ENCODE data around the gene SPAAR. TPM values are rescaled to one million over a fixed set of nuclear protein-coding genes. Genes with fewer than 3 reads are reported as not detected.

SPAAR gene
- total RNA-seq, 1 experiment from 2014 or later = not detected

GRCh38 chr9:35929453-35929718 lies 20.1 kb downstream of the SPAAR start:
- no peaks in the 10 kb centered on the region for H3K36me3 ChIP-seq (ENCODE audit: control insufficient read depth in 1 of 2, insufficient read depth in 2 of 2, low read length in 2 of 2)
- H3K9ac ChIP-seq (ENCODE audit: low read length) = no peak overlapping the region
- TF ChIP-seq ZNF274 (IDR thresholded peaks at IDR 0.05; ENCODE audit: low read depth, low read length) = no peak
- no peak for TF ChIP-seq EGR1 (IDR thresholded peaks at IDR 0.05; ENCODE audit: low read depth)
- TF ChIP-seq, protein P1, sequence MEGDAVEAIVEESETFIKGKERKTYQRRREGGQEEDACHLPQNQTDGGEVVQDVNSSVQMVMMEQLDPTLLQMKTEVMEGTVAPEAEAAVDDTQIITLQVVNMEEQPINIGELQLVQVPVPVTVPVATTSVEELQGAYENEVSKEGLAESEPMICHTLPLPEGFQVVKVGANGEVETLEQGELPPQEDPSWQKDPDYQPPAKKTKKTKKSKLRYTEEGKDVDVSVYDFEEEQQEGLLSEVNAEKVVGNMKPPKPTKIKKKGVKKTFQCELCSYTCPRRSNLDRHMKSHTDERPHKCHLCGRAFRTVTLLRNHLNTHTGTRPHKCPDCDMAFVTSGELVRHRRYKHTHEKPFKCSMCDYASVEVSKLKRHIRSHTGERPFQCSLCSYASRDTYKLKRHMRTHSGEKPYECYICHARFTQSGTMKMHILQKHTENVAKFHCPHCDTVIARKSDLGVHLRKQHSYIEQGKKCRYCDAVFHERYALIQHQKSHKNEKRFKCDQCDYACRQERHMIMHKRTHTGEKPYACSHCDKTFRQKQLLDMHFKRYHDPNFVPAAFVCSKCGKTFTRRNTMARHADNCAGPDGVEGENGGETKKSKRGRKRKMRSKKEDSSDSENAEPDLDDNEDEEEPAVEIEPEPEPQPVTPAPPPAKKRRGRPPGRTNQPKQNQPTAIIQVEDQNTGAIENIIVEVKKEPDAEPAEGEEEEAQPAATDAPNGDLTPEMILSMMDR (IDR thresholded peaks at IDR 0.05 in 2 of 3, conservative IDR thresholded peaks at IDR 0.05 in 1 of 3; ENCODE audit: borderline replicate concordance in 1 of 3, insufficient read depth in 1 of 3, low read depth in 2 of 3, low read length in 2 of 3) = no peak
- TF ChIP-seq, protein P2, sequence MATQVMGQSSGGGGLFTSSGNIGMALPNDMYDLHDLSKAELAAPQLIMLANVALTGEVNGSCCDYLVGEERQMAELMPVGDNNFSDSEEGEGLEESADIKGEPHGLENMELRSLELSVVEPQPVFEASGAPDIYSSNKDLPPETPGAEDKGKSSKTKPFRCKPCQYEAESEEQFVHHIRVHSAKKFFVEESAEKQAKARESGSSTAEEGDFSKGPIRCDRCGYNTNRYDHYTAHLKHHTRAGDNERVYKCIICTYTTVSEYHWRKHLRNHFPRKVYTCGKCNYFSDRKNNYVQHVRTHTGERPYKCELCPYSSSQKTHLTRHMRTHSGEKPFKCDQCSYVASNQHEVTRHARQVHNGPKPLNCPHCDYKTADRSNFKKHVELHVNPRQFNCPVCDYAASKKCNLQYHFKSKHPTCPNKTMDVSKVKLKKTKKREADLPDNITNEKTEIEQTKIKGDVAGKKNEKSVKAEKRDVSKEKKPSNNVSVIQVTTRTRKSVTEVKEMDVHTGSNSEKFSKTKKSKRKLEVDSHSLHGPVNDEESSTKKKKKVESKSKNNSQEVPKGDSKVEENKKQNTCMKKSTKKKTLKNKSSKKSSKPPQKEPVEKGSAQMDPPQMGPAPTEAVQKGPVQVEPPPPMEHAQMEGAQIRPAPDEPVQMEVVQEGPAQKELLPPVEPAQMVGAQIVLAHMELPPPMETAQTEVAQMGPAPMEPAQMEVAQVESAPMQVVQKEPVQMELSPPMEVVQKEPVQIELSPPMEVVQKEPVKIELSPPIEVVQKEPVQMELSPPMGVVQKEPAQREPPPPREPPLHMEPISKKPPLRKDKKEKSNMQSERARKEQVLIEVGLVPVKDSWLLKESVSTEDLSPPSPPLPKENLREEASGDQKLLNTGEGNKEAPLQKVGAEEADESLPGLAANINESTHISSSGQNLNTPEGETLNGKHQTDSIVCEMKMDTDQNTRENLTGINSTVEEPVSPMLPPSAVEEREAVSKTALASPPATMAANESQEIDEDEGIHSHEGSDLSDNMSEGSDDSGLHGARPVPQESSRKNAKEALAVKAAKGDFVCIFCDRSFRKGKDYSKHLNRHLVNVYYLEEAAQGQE (IDR thresholded peaks at IDR 0.05; ENCODE audit: low read depth) = no peak
- no peak for TF ChIP-seq ZBTB33 (IDR thresholded peaks at IDR 0.05; ENCODE audit: extremely low read depth, insufficient replicate concordance, low read length)
- no peak for TF ChIP-seq SP1 (IDR thresholded peaks at IDR 0.05; ENCODE audit: low read depth)
- no peak for TF ChIP-seq EZH2 (IDR thresholded peaks at IDR 0.05)
- TF ChIP-seq, protein P3, sequence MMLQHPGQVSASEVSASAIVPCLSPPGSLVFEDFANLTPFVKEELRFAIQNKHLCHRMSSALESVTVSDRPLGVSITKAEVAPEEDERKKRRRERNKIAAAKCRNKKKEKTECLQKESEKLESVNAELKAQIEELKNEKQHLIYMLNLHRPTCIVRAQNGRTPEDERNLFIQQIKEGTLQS (IDR thresholded peaks at IDR 0.05) = no peak
- TF ChIP-seq SIN3A (IDR thresholded peaks at IDR 0.05; ENCODE audit: low read depth) = no peak
- TF ChIP-seq ZFX (IDR thresholded peaks at IDR 0.05) = no peak
- no peak for TF ChIP-seq TCF7L2 (IDR thresholded peaks at IDR 0.05; ENCODE audit: borderline replicate concordance, extremely low read depth, insufficient read depth, insufficient read length)
- no peak for TF ChIP-seq POLR2A (IDR thresholded peaks at IDR 0.05; ENCODE audit: borderline replicate concordance, extremely low read depth, insufficient read depth, insufficient read length)
- no peak for TF ChIP-seq ELF1 (IDR thresholded peaks at IDR 0.05; ENCODE audit: borderline replicate concordance, low read depth)
- no peak for TF ChIP-seq RAD21 (IDR thresholded peaks at IDR 0.05; ENCODE audit: low read depth)
- TF ChIP-seq POLR2AphosphoS5 (IDR thresholded peaks at IDR 0.05; ENCODE audit: low read depth, low read length) = no peak
- no peak for TF ChIP-seq FOSL1 (IDR thresholded peaks at IDR 0.05; ENCODE audit: low read depth)
- no peak for TF ChIP-seq JUND (IDR thresholded peaks at IDR 0.05)
- TF ChIP-seq, protein P4, sequence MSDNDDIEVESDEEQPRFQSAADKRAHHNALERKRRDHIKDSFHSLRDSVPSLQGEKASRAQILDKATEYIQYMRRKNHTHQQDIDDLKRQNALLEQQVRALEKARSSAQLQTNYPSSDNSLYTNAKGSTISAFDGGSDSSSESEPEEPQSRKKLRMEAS (IDR thresholded peaks at IDR 0.05) = no peak
- TF ChIP-seq SRF (IDR thresholded peaks at IDR 0.05; ENCODE audit: low read depth) = no peak
- no peak for TF ChIP-seq CBX3 (IDR thresholded peaks at IDR 0.05; ENCODE audit: low read depth)
- no TSS peak for BruUV-seq (replicated peaks)
- H3K4me3 ChIP-seq (replicated peaks in 1 of 2; ENCODE audit: low read depth in 1 of 2, low read length in 2 of 2) = no peak overlapping the region
- CTCF ChIA-PET = interaction anchor here (0.9 kb wide), 1 partner anchor 16 kb away, joined by 4 read pairs; no protein-coding TSS in a partner anchor
- H4K20me1 ChIP-seq (ENCODE audit: insufficient read depth) = no peaks in the 10 kb centered on the region
- no peak overlapping the region for H3K4me2 ChIP-seq (ENCODE audit: low read length)
- no peaks in the 10 kb centered on the region for H3K79me2 ChIP-seq (ENCODE audit: insufficient read depth, low read length)
- no peaks in the 10 kb centered on the region for H3K27me3 ChIP-seq (ENCODE audit: insufficient read depth, low read length)
- H3K27ac ChIP-seq (ENCODE audit: low read depth, low read length) = no peak overlapping the region
- RAD21 ChIA-PET (ENCODE audit: low non-redundant PET in 1 of 2, low total read pairs in 2 of 2, uncharacterized antibody in 2 of 2, unreplicated experiment in 2 of 2) = no interaction called here
- H2AFZ ChIP-seq (ENCODE audit: low read depth, low read length, poor library complexity, severe bottlenecking) = no peak overlapping the region
- DNase-seq (ENCODE audit: low read depth, low spot score) = no peak
- POLR2A ChIA-PET = no interaction called here
- no peaks in the 10 kb centered on the region for H3K9me3 ChIP-seq (ENCODE audit: control insufficient read depth in 1 of 2, insufficient read depth in 1 of 2, low read depth in 1 of 2, low read length in 2 of 2)
- ATAC-seq = no peak
- H3K4me1 ChIP-seq (ENCODE audit: control insufficient read depth in 1 of 2, insufficient read depth in 2 of 2, low read length in 2 of 2) = peaks cover 4 to 6% of the 10 kb centered on the region in 2 experiments
- intact Hi-C loops (cut with micrococcal nuclease) = no loop called here
- no peaks in the 10 kb centered on the region for H3K9me2 ChIP-seq (ENCODE audit: insufficient read depth)
